ENCODE results near the gene TTBK2.

DNA sequence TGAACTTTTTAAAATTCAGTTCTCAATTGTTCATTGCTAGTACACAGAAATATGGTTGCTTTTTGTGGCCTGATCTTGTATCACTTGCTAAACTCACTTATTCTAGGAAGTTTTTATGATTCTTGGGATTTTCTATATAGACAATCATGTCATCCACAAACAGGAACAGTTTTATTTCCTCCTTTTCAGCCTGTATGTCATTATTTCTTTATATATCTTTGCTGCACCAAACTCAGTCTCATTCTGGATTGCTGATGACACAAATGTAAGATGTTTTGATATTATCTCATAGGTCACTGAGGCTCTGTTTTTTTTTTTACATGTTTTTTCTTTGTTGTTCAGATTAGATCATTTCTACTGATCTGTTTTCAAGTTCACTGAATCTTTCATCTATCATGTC is 71.7 kb downstream of the TTBK2 start:
- TF ChIP-seq REST (IDR thresholded peaks at IDR 0.05; ENCODE audit: low read depth) (no peak), JUND (IDR thresholded peaks at IDR 0.05) (no peak), ZNF274 (IDR thresholded peaks at IDR 0.05; ENCODE audit: low read depth, low read length) (no peak), EZH2 (IDR thresholded peaks at IDR 0.05) (no peak), POLR2AphosphoS5 (IDR thresholded peaks at IDR 0.05; ENCODE audit: low read depth, low read length) (no peak), CTCF (IDR thresholded peaks at IDR 0.05 in 2 of 3, conservative IDR thresholded peaks at IDR 0.05 in 1 of 3; ENCODE audit: borderline replicate concordance in 1 of 3, insufficient read depth in 1 of 3, low read depth in 2 of 3, low read length in 2 of 3) (no peak), POLR2A (IDR thresholded peaks at IDR 0.05; ENCODE audit: borderline replicate concordance, extremely low read depth, insufficient read depth, insufficient read length) (no peak), SP1 (IDR thresholded peaks at IDR 0.05; ENCODE audit: low read depth) (no peak), SIN3A (IDR thresholded peaks at IDR 0.05; ENCODE audit: low read depth) (no peak), RAD21 (IDR thresholded peaks at IDR 0.05; ENCODE audit: low read depth) (no peak)
